Measurements from ENCODE around the gene STIM2.

GRCh38 chr4:27019766-27020165, 159.1 kb downstream of the STIM2 start:
- TF ChIP-seq CTCF (optimal IDR thresholded peaks at IDR 0.05 in 1 of 3, IDR thresholded peaks at IDR 0.05 in 1 of 3, conservative IDR thresholded peaks at IDR 0.05 in 1 of 3; ENCODE audit: extremely low read depth in 1 of 3, insufficient read depth in 2 of 3, low read length in 3 of 3) (no peak), EZH2 (IDR thresholded peaks at IDR 0.05; ENCODE audit: low read length) (no peak)

All from keratinocyte (primary cell).